Psoas muscle (tissue), 8 donors: ENCODE results near the gene THPO. TPM values are rescaled to one million over a fixed set of nuclear protein-coding genes. Genes with fewer than 3 reads are reported as not detected.

Experiments used
- ATAC-seq, 4 donors: fragments of 200-7000 bp; cut with Tn5 transposase; one replicate each; pipeline ENCODE4 v1.9.1; 2020; ENCODE audit warnings: moderate library complexity in 3 of 4, mild to moderate bottlenecking in 2 of 4
- DNase-seq, 2 donors: peaks; one replicate each; pipeline ENCODE4 v3.0.0-alpha.2; 2020
- H3K27ac ChIP-seq: fragments of 200-600 bp; one replicate; pipeline ENCODE4 v1.8.0; 2022
- H3K27me3 ChIP-seq, 3 donors: fragments of 200-600 bp in 1 of 3; one replicate each; pipeline versions ENCODE4 v1.6.1 to v1.8.0; 2013 to 2022; ENCODE audit warnings: low read length in 2 of 3, mild to moderate bottlenecking in 2 of 3, moderate library complexity in 1 of 3; ENCODE audit not compliant: insufficient read depth in 3 of 3
- H3K36me3 ChIP-seq, 2 donors: fragments of 200-600 bp in 1 of 2; one replicate each; pipeline versions ENCODE4 v1.6.1 to v1.8.0; 2013 to 2022; ENCODE audit warnings: low read depth in 1 of 2, mild to moderate bottlenecking in 1 of 2, moderate library complexity in 1 of 2; ENCODE audit not compliant: insufficient read depth in 1 of 2
- H3K4me1 ChIP-seq: fragments of 200-600 bp; one replicate; pipeline ENCODE4 v1.8.0; 2022
- H3K4me3 ChIP-seq: fragments of 200-600 bp; one replicate; pipeline ENCODE4 v1.8.0; 2022; ENCODE audit warnings: mild to moderate bottlenecking
- H3K9me3 ChIP-seq: fragments of 200-600 bp; one replicate; pipeline ENCODE4 v1.8.0; 2022
- CTCF ChIP-seq: fragments of 200-600 bp; IDR thresholded peaks from one replicate; pipeline ENCODE4 v1.8.0; 2022; ENCODE audit warnings: antibody characterized with exemption
- WGBS, 3 donors: extraction: QIAGEN DNeasy Blood & Tissue Kit; methylation state at CpG; one replicate each; pipeline versions ENCODE4 v1.1.6 to v1.1.7; 2013; 5-methylcytosine and 5-hydroxymethylcytosine counted together
- intact Hi-C, 2 donors: fragments of 100-400 bp; cut with DNase I; formaldehyde crosslinking; loops; one replicate each; pipeline versions ENCODE4 v1.11.0 to v1.14.2; 2022
- polyA plus RNA-seq, 3 donors: library from polyadenylated mRNA; stranded (reverse); fragments of 200-250 nt; gene quantifications; one replicate each; pipeline ENCODE4 v1.2.3, GENCODE V29; 2013
- total RNA-seq, 4 donors: library from RNA; stranded (reverse); fragmentation: NEBNext Ultra II Directional in 2 of 4; extraction: Animal tissue kit (Norgen Biotek cat#: 25700) in 2 of 4; gene quantifications; one replicate each; pipeline versions ENCODE4 v1.2.1 to v1.2.4, GENCODE V29; 2021 to 2023
- donor health status: healthy with polysubstance abuse.
- donor health status: DM: no; HTN: no; CAD: no; lungs with moderate emphysema.
- donor health status: Bipolar disorder and iron deficiency.
- donor health status: healthy.
- donor health status: DM: yes; HTN: yes; CAD: no.
- donor health status: DM: no; HTN: no; CAD: no.
- donor health status: DM: no; HTN: no; CAD: no.
- donor health status: DM: yes; HTN: yes; CAD: no.

The THPO gene
- total and polyA plus RNA-seq, 7 donors = 0.49 to 3.0 (median 0.92) TPM

GRCh38 chr3:184335291-184335660 lies 42.7 kb downstream of the THPO start:
- Histone ChIP-seq H3K4me1 (peaks cover 58% of the 10 kb centered on the region), H3K27ac (peak overlapping the region; percentile 90), H3K36me3 (peaks cover 0 to 51% of the 10 kb centered on the region in 2 donors), H3K9me3 (no peaks in the 10 kb centered on the region), H3K4me3 (peak overlapping the region; percentile 79), H3K27me3 (no peaks in the 10 kb centered on the region)
- DNase-seq (peak in 1 of 2 donors; percentile 46), ATAC-seq (no peak)
- TF ChIP-seq CTCF = no peak
- intact Hi-C loops = no loop called here
- 41 to 65% (median 50%) methylated on average over 4 of the region's 4 CpGs for WGBS, 3 donors

- H3K27ac ChIP-seq = peak overlapping the region; percentile 90
- ATAC-seq (peak; percentile 15 to 48 (median 32)), DNase-seq (peak; percentile 8 to 74)
- H3K27me3 ChIP-seq = no peaks in the 10 kb centered on the region
- intact Hi-C loops = no loop called here
- H3K4me1 ChIP-seq = peaks cover 55% of the 10 kb centered on the region
- no peak overlapping the region for H3K4me3 ChIP-seq
- H3K9me3 ChIP-seq = no peaks in the 10 kb centered on the region
- 67 to 82% (median 72%) methylated on average over 15 of the region's 15 CpGs for WGBS, 3 donors
- TF ChIP-seq CTCF = no peak
- peaks cover 0 to 58% of the 10 kb centered on the region in 2 donors for H3K36me3 ChIP-seq
Measured at GRCh38 chr3:184334470-184335158, 43.4 kb downstream of the THPO start.

- H3K27me3 ChIP-seq = no peaks in the 10 kb centered on the region
- WGBS, 3 donors = 74 to 92% (median 75%) methylated on average over 3 of the region's 3 CpGs
- peaks cover 5 to 67% of the 10 kb centered on the region in 2 donors for H3K36me3 ChIP-seq
- no peak overlapping the region for H3K4me3 ChIP-seq
- intact Hi-C loops = loop anchor here in 1 of 2 donors (1.0 kb wide), 1 partner anchor 9 kb away; no protein-coding TSS in a partner anchor
- no peak for TF ChIP-seq CTCF
- no peaks in the 10 kb centered on the region for H3K9me3 ChIP-seq
- DNase-seq (peak in 1 of 2 donors; percentile 41), ATAC-seq (no peak)
- H3K4me1 ChIP-seq = peaks cover 46% of the 10 kb centered on the region
- peak overlapping the region; percentile 90 for H3K27ac ChIP-seq
Measured at GRCh38 chr3:184333700-184334099, 44.3 kb downstream of the THPO start.

GRCh38 chr3:184333190-184333589 lies 44.8 kb downstream of the THPO start:
- Histone ChIP-seq H3K27ac (peak overlapping the region; percentile 90), H3K4me1 (peaks cover 40% of the 10 kb centered on the region), H3K27me3 (no peaks in the 10 kb centered on the region), H3K4me3 (no peak overlapping the region), H3K9me3 (no peaks in the 10 kb centered on the region), H3K36me3 (peaks cover 5 to 72% of the 10 kb centered on the region in 2 donors)
- intact Hi-C loops = loop anchor here in 1 of 2 donors (1.0 kb wide), 1 partner anchor 9 kb away; no protein-coding TSS in a partner anchor
- ATAC-seq (no peak), DNase-seq (no peak)
- 83 to 90% (median 88%) methylated on average over 6 of the region's 6 CpGs for WGBS, 3 donors
- TF ChIP-seq CTCF = no peak
